ENCODE measurements around the gene RIC3. TPM values are rescaled to one million over a fixed set of nuclear protein-coding genes. Genes with fewer than 3 reads are reported as not detected.

RIC3 gene
- total RNA-seq, 1 donor from 2014 or later: 3.0 TPM

DNA sequence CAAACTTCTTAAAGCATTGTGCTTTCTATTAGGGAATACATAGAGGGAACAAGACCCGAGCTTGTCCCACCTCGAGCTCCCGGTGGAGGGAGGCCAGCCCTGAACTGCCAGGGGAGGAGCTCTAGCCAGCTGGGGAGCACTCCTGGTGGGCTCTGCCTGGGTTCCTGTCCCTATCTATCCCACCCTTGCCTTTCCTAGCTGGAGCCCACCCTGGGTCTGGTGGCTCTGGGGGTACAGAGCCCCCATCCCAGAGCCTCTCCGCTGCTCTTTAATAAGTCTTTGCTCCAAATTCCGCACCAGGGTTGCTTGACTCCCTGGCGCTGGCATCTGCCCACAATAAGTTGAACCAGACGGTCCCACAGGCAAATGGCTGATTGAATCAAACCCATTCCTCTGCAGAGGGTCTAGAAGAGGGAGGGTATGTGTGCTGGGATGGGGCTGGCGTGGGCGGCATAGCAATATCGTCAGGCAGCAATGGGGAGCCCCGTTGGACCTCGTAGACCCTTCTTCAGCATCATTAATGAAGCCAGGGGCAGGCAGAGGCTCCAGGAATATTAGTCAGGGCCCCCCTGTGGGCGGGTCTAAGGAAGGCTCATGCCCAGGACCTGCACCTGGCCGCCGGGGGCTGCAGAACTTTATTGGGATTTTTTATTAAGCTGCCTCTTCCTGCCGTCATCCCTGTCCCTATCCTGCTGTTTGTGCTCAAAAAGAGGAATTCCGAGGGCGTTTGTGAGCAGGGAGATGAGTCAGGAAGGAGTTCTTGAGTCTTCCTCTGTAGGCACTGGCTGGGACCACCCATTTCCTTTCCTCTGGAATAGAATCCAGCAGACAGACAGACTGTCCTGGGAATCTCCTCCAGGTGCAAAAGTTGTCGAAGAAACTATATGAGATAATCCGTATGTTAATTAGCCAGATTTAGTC, 38.5 kb upstream of the RIC3 start:
- peaks cover 15% of the 10 kb centered on the region for H3K4me1 ChIP-seq (ENCODE audit: insufficient read depth, low read length)
- no peak overlapping the region for H3K27ac Mint-ChIP-seq (ENCODE audit: unreplicated experiment)

DNA sequence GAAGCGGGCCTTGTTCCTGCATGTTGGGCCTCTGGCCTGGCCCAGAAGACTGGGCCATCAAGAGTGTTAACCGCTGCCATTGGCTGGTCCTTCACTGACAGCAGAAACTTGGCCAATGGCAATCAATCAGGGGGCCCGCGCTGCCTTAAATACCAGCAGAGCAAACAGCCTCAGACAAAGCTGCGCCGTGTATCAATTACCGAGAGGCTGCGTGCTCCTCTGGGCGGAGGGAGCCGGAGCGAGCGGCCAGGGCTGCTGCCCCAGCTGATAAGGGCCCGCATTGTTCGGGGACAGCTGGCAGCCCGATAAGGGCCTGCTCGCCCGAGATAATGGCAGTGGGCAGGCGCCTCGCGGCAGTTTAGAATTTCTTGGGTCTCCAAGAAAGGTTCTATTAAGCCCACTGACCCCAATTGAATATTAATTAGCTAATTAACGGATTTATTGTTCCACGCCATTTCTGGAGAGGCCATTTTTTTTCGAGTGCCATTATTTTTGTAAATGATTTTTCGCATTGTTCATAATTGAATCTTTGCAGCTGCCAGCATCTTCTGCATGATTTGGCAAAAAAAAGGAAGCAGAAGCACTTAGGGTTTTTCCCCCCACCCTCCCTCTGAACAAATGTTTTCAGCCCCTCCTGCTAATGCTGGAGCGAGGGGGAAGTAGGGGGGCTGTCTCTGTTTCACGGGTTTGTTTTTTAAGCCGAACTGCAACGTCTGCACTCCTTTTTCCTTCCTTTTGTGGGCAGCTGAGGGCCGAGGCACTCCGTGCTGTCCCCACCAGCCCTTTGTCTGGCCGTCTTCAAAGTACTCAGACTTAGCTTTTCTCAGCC, 37.6 kb upstream of the RIC3 start:
- no peaks in the 10 kb centered on the region for H3K36me3 Mint-ChIP-seq (ENCODE audit: low read depth, unreplicated experiment)
- H3K9me3 Mint-ChIP-seq (ENCODE audit: unreplicated experiment): peaks cover 2% of the 10 kb centered on the region
- Histone ChIP-seq H3K79me2 (ENCODE audit: insufficient read depth, low read length) (no peaks in the 10 kb centered on the region), H3K9me3 (ENCODE audit: insufficient read depth, low read depth, low read length) (no peaks in the 10 kb centered on the region), H3K4me1 (ENCODE audit: insufficient read depth, low read length) (peaks cover 15% of the 10 kb centered on the region), H3K27ac (ENCODE audit: low read depth, low read length) (no peak overlapping the region), H3K36me3 (ENCODE audit: insufficient read depth, low read length) (no peaks in the 10 kb centered on the region), H4K20me1 (ENCODE audit: insufficient read depth, low read length) (no peaks in the 10 kb centered on the region), H3K4me2 (ENCODE audit: low read length) (peak overlapping the region; percentile 70), H3K4me3 (ENCODE audit: insufficient read depth, low read depth, low read length) (no peak overlapping the region), H2AFZ (ENCODE audit: low read depth, low read length) (peak overlapping the region; percentile 49), H3K27me3 (ENCODE audit: insufficient read depth, low read length) (no peaks in the 10 kb centered on the region), H3K9ac (ENCODE audit: low read length) (no peak overlapping the region)
- TF ChIP-seq, protein P1, sequence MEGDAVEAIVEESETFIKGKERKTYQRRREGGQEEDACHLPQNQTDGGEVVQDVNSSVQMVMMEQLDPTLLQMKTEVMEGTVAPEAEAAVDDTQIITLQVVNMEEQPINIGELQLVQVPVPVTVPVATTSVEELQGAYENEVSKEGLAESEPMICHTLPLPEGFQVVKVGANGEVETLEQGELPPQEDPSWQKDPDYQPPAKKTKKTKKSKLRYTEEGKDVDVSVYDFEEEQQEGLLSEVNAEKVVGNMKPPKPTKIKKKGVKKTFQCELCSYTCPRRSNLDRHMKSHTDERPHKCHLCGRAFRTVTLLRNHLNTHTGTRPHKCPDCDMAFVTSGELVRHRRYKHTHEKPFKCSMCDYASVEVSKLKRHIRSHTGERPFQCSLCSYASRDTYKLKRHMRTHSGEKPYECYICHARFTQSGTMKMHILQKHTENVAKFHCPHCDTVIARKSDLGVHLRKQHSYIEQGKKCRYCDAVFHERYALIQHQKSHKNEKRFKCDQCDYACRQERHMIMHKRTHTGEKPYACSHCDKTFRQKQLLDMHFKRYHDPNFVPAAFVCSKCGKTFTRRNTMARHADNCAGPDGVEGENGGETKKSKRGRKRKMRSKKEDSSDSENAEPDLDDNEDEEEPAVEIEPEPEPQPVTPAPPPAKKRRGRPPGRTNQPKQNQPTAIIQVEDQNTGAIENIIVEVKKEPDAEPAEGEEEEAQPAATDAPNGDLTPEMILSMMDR (IDR thresholded peaks at IDR 0.05; ENCODE audit: insufficient read depth, low read depth, low read length): no peak
- TF ChIP-seq EZH2 (IDR thresholded peaks at IDR 0.05; ENCODE audit: insufficient read depth, low read length): no peak
- H3K4me1 Mint-ChIP-seq (ENCODE audit: low read depth, unreplicated experiment): peaks cover 10% of the 10 kb centered on the region
- FAIRE-seq (no peak), DNase-seq (ENCODE audit: low read depth) (peak; percentile 20)
- peaks cover 42% of the 10 kb centered on the region for H3K27me3 Mint-ChIP-seq (ENCODE audit: low read depth, unreplicated experiment)
- no peak overlapping the region for H3K4me3 Mint-ChIP-seq (ENCODE audit: unreplicated experiment)
- no peak overlapping the region for H3K27ac Mint-ChIP-seq (ENCODE audit: unreplicated experiment)

More for the DNA sequence above, 38.5 kb upstream of the RIC3 start:
- peak; percentile 41 for DNase-seq (ENCODE audit: low read depth)
- Mint-ChIP-seq H3K4me3 (ENCODE audit: unreplicated experiment) (peak overlapping the region; percentile 18), H3K4me1 (ENCODE audit: low read depth, unreplicated experiment) (peaks cover 10% of the 10 kb centered on the region), H3K36me3 (ENCODE audit: low read depth, unreplicated experiment) (no peaks in the 10 kb centered on the region), H3K9me3 (ENCODE audit: unreplicated experiment) (peaks cover 2% of the 10 kb centered on the region), H3K27me3 (ENCODE audit: low read depth, unreplicated experiment) (peaks cover 39% of the 10 kb centered on the region)
- FAIRE-seq: no peak
- Histone ChIP-seq H3K27me3 (ENCODE audit: insufficient read depth, low read length) (no peaks in the 10 kb centered on the region), H3K4me2 (ENCODE audit: low read length) (peak overlapping the region; percentile 70), H2AFZ (ENCODE audit: low read depth, low read length) (peak overlapping the region; percentile 57), H3K27ac (ENCODE audit: low read depth, low read length) (no peak overlapping the region), H3K9me3 (ENCODE audit: insufficient read depth, low read depth, low read length) (no peaks in the 10 kb centered on the region), H3K79me2 (ENCODE audit: insufficient read depth, low read length) (no peaks in the 10 kb centered on the region), H3K36me3 (ENCODE audit: insufficient read depth, low read length) (no peaks in the 10 kb centered on the region), H4K20me1 (ENCODE audit: insufficient read depth, low read length) (no peaks in the 10 kb centered on the region), H3K9ac (ENCODE audit: low read length) (no peak overlapping the region), H3K4me3 (ENCODE audit: insufficient read depth, low read depth, low read length) (no peak overlapping the region)
- peak; percentile 42 for TF ChIP-seq EZH2 (IDR thresholded peaks at IDR 0.05; ENCODE audit: insufficient read depth, low read length)
- TF ChIP-seq, protein P1 (IDR thresholded peaks at IDR 0.05; ENCODE audit: insufficient read depth, low read depth, low read length): no peak
